ENCODE results near the gene RNF227.

GRCh38 chr17:7867881-7868329 lies 48.2 kb downstream of the RNF227 start:
- TF ChIP-seq CTCF (conservative IDR thresholded peaks at IDR 0.05; ENCODE audit: low read length) (no peak), EZH2phosphoT487 (IDR thresholded peaks at IDR 0.05; ENCODE audit: borderline replicate concordance) (no peak)
